ENCODE results near the gene ESRRG. TPM values are rescaled to one million over a fixed set of nuclear protein-coding genes. Genes with fewer than 3 reads are reported as not detected.

Gene ESRRG
- total and polyA plus RNA-seq, 2 donors (not counting 1 experiment from before 2014, with no cell fraction given): 0.15 to 0.83 TPM

DNA sequence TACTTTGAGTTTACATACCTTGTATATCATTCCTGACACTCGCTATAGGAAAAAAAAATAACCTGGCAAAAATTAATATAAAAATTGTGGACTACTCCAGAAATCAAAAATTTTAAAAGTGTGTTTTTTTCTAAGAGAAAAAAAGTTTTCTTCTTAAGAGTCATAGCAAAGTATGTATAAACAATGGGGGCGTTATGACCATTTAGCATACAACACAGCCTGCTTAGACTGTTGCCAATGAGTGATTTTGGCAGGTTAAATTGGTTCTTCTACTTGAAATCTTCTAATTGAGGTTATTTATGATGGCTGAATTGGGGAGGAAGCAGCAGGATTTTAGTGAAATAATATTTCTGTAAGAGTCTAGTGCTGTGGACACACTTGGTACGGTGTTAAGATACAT, 169.5 kb downstream of the ESRRG start:
- DNase-seq (ENCODE audit: low read depth in 2 of 2): no peak

GRCh38 chr1:216553040-216553439, 170.2 kb downstream of the ESRRG start:
- Histone ChIP-seq H4K20me1 (ENCODE audit: control insufficient read depth, extremely low read depth, insufficient read depth, low read length) (no peaks in the 10 kb centered on the region), H3K27me3 (ENCODE audit: control insufficient read depth, insufficient read depth, low read length) (no peaks in the 10 kb centered on the region), H3K4me3 (replicated peaks in 1 of 4; ENCODE audit: control extremely low read depth in 1 of 4, insufficient read depth in 1 of 4, low read depth in 3 of 4, low read length in 4 of 4) (no peak overlapping the region), H3K9me3 (ENCODE audit: control insufficient read depth, insufficient read depth, low read depth, low read length) (no peaks in the 10 kb centered on the region), H3K4me1 (ENCODE audit: control insufficient read depth, extremely low read depth, insufficient read depth, low read length) (no peaks in the 10 kb centered on the region), H3K36me3 (ENCODE audit: control insufficient read depth, insufficient read depth, low read length) (no peaks in the 10 kb centered on the region), H2AFZ (ENCODE audit: low read length) (no peak overlapping the region), H3K9ac (ENCODE audit: insufficient read depth, low read length) (no peak overlapping the region), H3K27ac (ENCODE audit: insufficient read depth, low read length) (no peak overlapping the region), H3K4me2 (ENCODE audit: extremely low read depth, insufficient read depth, low read length) (no peak overlapping the region), H3K79me2 (ENCODE audit: control insufficient read depth, insufficient read depth, low read length) (no peaks in the 10 kb centered on the region)
- TF ChIP-seq EZH2 (IDR thresholded peaks at IDR 0.05; ENCODE audit: low read length, missing control alignments): no peak
- TF ChIP-seq CTCF (conservative IDR thresholded peaks at IDR 0.05 in 1 of 2, IDR thresholded peaks at IDR 0.05 in 1 of 2; ENCODE audit: low read depth in 1 of 2, low read length in 2 of 2): no peak
- DNase-seq (ENCODE audit: low read depth in 2 of 2): no peak

More for the DNA sequence above, 169.5 kb downstream of the ESRRG start:
- Histone ChIP-seq H3K4me2 (ENCODE audit: extremely low read depth, insufficient read depth, low read length) (no peak overlapping the region), H3K79me2 (ENCODE audit: control insufficient read depth, insufficient read depth, low read length) (no peaks in the 10 kb centered on the region), H3K27ac (ENCODE audit: insufficient read depth, low read length) (no peak overlapping the region), H3K9ac (ENCODE audit: insufficient read depth, low read length) (no peak overlapping the region), H3K4me3 (replicated peaks in 1 of 4; ENCODE audit: control extremely low read depth in 1 of 4, insufficient read depth in 1 of 4, low read depth in 3 of 4, low read length in 4 of 4) (no peak overlapping the region), H3K27me3 (ENCODE audit: control insufficient read depth, insufficient read depth, low read length) (no peaks in the 10 kb centered on the region), H4K20me1 (ENCODE audit: control insufficient read depth, extremely low read depth, insufficient read depth, low read length) (no peaks in the 10 kb centered on the region), H3K36me3 (ENCODE audit: control insufficient read depth, insufficient read depth, low read length) (no peaks in the 10 kb centered on the region), H3K4me1 (ENCODE audit: control insufficient read depth, extremely low read depth, insufficient read depth, low read length) (no peaks in the 10 kb centered on the region), H2AFZ (ENCODE audit: low read length) (no peak overlapping the region), H3K9me3 (ENCODE audit: control insufficient read depth, insufficient read depth, low read depth, low read length) (no peaks in the 10 kb centered on the region)
- TF ChIP-seq EZH2 (IDR thresholded peaks at IDR 0.05; ENCODE audit: low read length, missing control alignments): no peak
- TF ChIP-seq CTCF (conservative IDR thresholded peaks at IDR 0.05 in 1 of 2, IDR thresholded peaks at IDR 0.05 in 1 of 2; ENCODE audit: low read depth in 1 of 2, low read length in 2 of 2): no peak

DNA sequence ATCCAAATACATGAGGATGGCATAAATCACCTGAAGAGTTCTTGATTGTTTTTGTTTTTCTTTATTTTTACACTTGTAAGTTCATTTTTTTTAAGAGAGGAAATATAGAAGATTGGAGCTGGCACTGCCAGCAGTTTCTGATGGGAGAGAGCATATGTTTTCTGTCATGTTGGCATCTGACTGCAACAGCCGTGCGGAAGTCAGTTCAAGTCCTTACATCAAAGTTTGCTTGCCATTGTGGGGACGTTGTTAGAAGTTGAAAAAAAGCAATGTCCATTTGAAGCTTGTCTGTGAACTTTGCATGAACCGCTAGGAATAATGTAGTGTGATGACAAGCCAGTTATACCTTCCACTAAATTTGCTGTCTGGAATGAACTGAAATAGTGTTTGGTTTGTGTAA, 173.4 kb downstream of the ESRRG start:
- Histone ChIP-seq H3K4me3 (replicated peaks in 1 of 4; ENCODE audit: control extremely low read depth in 1 of 4, insufficient read depth in 1 of 4, low read depth in 3 of 4, low read length in 4 of 4) (no peak overlapping the region), H3K9ac (ENCODE audit: insufficient read depth, low read length) (no peak overlapping the region), H3K4me1 (ENCODE audit: control insufficient read depth, extremely low read depth, insufficient read depth, low read length) (no peaks in the 10 kb centered on the region), H3K9me3 (ENCODE audit: control insufficient read depth, insufficient read depth, low read depth, low read length) (no peaks in the 10 kb centered on the region), H3K27ac (ENCODE audit: insufficient read depth, low read length) (no peak overlapping the region), H3K27me3 (ENCODE audit: control insufficient read depth, insufficient read depth, low read length) (no peaks in the 10 kb centered on the region), H3K4me2 (ENCODE audit: extremely low read depth, insufficient read depth, low read length) (no peak overlapping the region), H2AFZ (ENCODE audit: low read length) (no peak overlapping the region), H3K79me2 (ENCODE audit: control insufficient read depth, insufficient read depth, low read length) (no peaks in the 10 kb centered on the region), H3K36me3 (ENCODE audit: control insufficient read depth, insufficient read depth, low read length) (no peaks in the 10 kb centered on the region), H4K20me1 (ENCODE audit: control insufficient read depth, extremely low read depth, insufficient read depth, low read length) (no peaks in the 10 kb centered on the region)
- no peak for TF ChIP-seq EZH2 (IDR thresholded peaks at IDR 0.05; ENCODE audit: low read length, missing control alignments)
- TF ChIP-seq CTCF (conservative IDR thresholded peaks at IDR 0.05 in 1 of 2, IDR thresholded peaks at IDR 0.05 in 1 of 2; ENCODE audit: low read depth in 1 of 2, low read length in 2 of 2): no peak
- DNase-seq (ENCODE audit: low read depth in 2 of 2): peak in 1 of 2 donors; percentile 23

Measured in fibroblast of lung (primary cell).